LNCaP clone FGC (cell line): ENCODE data around the gene RELA.

ENCODE experiments used
- DNase-seq: peaks from one replicate; pipeline ENCODE4 v3.0.0-alpha.2; 2011; ENCODE audit warnings: low read depth
- H3K4me3 ChIP-seq: 2 replicates; pipeline ENCODE4 v1.5.1; 2011; ENCODE audit warnings: mild to moderate bottlenecking, low read depth, low read length, control low read depth
- TF ChIP-seq, protein P1 (sequence below): IDR thresholded peaks from 2 replicates; pipeline ENCODE4 v1.5.1; 2012; ENCODE audit warnings: mild to moderate bottlenecking; ENCODE audit not compliant: control insufficient read depth, insufficient read depth; ENCODE audit errors: extremely low read depth

RELA gene

DNA sequence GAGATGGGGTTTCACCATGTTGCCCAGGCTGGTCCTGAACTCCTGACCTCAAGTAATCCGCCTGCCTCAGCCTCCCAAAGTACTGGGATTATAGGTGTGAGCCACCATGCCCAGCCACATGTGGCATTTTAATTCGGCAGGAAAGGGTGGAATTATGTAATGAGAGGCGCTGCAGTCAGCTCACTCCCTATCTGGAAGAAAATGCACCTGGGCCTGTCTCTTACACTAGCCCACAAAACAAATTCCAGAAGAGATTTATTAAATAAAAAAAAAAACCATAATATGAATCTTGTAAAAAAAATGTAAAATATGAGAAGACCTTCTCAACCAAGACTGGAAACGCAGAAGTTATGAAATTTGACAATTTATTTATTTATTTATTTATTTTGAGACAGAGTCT, 41.1 kb upstream of the RELA start:
- TF ChIP-seq, protein P1, sequence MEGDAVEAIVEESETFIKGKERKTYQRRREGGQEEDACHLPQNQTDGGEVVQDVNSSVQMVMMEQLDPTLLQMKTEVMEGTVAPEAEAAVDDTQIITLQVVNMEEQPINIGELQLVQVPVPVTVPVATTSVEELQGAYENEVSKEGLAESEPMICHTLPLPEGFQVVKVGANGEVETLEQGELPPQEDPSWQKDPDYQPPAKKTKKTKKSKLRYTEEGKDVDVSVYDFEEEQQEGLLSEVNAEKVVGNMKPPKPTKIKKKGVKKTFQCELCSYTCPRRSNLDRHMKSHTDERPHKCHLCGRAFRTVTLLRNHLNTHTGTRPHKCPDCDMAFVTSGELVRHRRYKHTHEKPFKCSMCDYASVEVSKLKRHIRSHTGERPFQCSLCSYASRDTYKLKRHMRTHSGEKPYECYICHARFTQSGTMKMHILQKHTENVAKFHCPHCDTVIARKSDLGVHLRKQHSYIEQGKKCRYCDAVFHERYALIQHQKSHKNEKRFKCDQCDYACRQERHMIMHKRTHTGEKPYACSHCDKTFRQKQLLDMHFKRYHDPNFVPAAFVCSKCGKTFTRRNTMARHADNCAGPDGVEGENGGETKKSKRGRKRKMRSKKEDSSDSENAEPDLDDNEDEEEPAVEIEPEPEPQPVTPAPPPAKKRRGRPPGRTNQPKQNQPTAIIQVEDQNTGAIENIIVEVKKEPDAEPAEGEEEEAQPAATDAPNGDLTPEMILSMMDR, result no peak
- DNase-seq, result no peak
- H3K4me3 ChIP-seq, result no peak overlapping the region

DNA sequence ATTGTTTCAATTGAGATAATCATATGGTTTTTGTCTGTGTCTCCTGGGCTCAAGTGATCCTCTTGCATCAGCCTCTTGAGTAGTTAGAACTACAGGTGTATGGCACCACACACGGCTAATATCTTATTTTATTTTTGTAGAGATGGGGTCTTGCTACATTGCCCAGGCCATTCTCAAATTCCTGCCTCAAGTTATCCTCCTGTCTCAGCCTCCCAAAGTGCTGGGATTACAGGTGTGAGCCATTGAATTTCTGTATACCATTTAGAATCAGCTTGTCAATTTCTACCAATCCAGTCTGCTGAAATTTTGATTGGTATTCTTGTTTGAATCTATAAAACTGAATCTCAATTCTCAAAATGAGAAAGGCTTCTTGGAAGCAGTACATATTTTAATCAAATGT, 39.0 kb upstream of the RELA start:
- TF ChIP-seq, protein P1, result no peak
- no peak for DNase-seq
- H3K4me3 ChIP-seq, result no peak overlapping the region

DNA sequence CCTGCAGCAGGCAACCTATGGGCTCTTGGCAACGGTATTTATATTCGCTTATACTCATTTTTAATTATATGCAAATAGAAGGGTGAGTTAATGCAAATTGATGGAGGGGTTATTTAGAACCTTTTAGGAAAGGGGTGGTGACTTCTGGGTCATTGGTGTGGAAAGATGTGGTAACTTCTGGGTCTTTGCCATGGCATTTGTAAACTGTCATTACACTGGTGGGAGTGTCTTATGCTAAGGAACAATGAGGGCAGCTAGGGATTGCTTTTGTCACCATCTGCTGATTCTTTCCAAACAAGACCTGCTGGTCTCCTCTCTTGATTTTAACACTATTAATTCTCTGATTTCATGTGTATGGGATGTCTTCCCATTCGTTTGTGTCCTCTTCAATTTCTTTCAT, 37.7 kb upstream of the RELA start:
- TF ChIP-seq, protein P1, result no peak
- DNase-seq, result no peak
- H3K4me3 ChIP-seq, result no peak overlapping the region

DNA sequence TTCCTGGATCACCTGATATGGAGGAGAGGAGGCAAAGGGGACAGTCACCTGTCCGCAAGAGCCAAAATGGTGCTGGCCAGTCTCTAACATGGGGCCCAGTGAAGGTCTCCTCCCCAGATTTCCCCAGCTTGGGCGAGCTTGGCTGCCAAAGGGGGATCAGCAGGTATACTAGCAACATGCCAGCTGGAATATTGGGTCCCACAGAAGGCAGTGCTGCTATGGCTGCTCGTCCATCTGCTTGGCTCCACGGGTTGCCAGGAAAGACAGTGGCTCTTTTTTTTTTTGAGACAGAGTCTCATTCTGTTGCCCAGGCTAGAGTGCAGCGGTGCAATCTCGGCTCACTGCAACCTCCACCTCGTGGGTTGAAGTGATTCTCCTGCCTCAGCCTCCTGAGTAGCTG, 36.6 kb upstream of the RELA start:
- no peak for DNase-seq
- TF ChIP-seq, protein P1, result no peak
- no peak overlapping the region for H3K4me3 ChIP-seq

DNA sequence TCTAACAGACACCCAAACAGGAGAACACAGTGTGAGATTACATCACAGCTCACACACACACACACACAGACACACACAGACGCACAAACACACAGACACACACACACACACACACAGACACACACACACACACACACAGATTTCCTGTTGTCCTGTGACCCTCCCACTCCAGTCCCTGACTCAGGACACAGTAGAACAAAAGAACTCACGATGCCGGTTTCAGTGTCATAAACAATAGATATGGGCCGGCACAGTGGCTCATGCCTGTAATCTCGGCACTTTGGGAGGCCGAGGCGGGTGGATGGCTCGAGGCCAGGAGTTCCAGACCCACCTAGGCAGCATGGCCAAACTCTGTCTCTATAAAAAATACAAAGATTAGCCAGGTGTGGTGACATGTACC, 35.5 kb upstream of the RELA start:
- H3K4me3 ChIP-seq, result no peak overlapping the region
- DNase-seq, result no peak
- TF ChIP-seq, protein P1, result no peak

DNA sequence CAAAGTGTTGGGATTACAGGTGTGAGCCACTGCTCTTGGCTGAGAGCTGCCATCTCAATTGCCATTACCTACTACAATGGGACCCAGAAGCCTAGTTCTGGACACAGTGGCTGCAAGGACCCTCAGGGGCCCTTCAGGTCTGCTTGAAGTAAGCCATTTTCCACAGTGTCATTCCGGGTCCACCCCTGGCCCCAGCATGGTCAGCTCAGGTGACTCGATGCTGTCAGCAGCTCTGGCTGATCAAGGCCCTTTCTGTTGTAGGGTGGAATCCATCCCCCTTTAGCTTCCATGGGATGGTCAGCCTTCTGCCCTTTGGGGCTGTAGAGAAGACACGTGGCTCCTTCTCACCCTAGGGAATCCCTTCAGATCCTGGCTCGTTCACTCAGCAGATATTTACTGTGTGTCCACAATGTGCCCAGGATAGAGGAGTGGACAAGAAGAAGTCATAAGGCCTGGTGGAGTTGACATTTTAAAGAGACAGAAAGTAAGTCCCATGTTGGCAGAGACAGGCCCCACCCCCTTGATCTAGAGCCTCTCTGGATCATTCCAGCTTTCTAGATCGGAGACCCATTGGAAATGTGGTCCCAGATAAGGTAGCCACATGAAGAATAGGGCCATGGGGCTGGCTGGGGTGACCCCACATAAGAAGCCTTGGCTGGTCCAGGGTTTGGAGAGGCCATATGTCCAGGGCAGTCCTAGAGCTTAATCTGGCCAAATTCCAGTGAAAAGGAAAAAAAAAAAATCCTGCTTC, 34.3 kb upstream of the RELA start:
- TF ChIP-seq, protein P1, result no peak
- DNase-seq, result no peak
- no peak overlapping the region for H3K4me3 ChIP-seq
